C1 segment of cervical spinal cord (tissue), 14 donors: ENCODE data around the gene FIGNL2.
"Not testable (repeated sequence)": the region's sequence is repeated elsewhere in the genome, so short reads cannot be mapped to it uniquely, and the experiment has no call there.

Experiments
- DNase-seq, 14 donors: peaks; one replicate each; lab custom pipeline; 2025; lab: John Stamatoyannopoulos, UW

Gene FIGNL2

DNA sequence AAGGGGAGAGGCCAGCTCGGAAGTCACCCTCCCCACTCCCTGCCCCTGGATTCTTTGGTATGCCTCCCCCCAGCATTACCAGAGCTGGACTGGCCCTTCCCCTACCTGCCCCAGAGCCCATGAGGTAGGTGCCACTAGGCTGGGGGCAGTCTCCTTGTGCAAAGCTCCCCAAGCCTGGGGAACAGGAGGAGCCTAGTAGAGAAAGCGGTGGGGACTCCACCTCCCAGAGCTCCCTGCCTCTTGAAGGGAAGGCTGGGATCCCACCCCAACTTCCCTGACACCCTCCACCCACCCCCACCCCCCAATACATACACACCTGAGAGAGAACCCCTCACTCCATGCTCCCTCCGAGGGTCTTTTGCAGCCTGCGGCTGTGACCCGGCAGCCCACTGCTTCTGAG is 30.4 kb downstream of the FIGNL2 start:
- no peak for DNase-seq

GRCh38 chr12:51817027-51817953 is 31.2 kb downstream of the FIGNL2 start:
- DNase-seq, result no peak

- no peak for DNase-seq
Observed at GRCh38 chr12:51815571-51815970, 32.9 kb downstream of the FIGNL2 start.

GRCh38 chr12:51814311-51815088 is 34.0 kb downstream of the FIGNL2 start:
- peak in 10 of 14 donors; percentile 7 to 70 (median 48) for DNase-seq

- peak in 1 of 14 donors; percentile 51 for DNase-seq
Observed at GRCh38 chr12:51813931-51814310, 34.6 kb downstream of the FIGNL2 start.

DNA sequence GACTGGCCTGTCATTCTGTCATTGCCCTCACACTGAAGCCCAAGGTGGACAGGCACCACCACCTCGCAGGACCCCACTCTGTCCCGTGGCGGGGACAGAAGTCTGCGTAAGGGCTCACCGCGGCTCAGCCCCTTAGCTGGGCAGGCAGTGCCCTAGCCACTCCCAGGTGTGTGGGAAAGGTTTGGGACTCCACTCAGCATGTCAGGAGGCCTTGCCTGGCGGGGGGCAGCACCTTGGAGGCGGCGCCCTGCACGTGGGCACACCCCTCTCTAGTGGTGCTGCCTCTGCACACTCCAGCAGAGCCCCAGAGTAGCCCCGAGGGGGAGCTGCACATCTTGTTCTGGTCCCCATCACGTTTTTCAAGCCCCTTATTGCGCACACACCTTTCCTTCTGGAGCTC is 35.6 kb downstream of the FIGNL2 start:
- no peak for DNase-seq

DNA sequence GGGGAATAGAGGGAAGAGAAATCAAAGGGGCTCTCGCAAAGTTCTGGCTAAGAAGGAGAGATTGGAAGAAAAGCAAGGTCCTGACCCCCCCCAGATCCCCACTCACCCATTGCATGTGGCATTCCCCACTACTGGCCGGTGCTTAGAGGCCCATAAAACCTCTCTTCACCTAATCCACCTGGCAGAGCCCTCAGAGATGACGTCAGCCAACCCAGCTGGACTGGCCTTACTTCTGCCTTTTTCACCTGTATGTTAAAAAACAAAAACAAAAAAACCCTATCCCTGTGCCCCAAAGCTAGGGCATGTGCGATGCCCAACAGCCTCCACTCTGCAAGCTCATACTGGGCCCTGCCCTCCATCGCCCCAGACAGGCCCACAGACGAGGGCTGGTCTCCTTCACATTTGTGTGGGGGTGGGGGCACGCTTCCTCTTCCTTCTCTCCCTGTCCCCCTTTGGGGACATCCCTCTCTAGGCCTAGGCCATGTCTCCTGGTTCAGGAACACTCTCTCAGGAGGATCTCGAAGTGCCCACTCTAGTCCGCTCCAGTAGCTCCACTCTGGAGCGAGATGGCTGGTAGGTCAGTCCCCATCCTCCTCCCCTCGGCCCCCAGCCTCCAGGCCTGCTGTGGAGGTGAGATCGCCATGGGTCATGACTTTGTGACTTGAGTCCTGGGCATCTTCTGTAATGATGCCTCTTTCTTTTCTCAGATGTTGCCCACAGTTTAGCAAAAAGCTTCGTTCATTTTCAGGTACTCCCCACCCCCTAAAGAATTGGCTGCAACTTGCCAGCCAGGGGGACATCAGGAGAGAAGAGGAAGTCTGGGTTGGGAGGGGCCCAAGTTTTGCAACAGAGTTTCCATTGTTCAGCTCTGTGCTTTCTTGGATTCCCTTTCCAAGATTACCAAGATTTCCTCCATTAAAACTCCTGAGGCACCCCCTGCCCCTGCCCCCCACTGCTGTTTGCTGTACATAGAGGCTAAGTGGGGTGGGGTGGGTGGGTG is 37.0 kb downstream of the FIGNL2 start:
- peak in 1 of 14 donors; percentile 13 for DNase-seq

DNA sequence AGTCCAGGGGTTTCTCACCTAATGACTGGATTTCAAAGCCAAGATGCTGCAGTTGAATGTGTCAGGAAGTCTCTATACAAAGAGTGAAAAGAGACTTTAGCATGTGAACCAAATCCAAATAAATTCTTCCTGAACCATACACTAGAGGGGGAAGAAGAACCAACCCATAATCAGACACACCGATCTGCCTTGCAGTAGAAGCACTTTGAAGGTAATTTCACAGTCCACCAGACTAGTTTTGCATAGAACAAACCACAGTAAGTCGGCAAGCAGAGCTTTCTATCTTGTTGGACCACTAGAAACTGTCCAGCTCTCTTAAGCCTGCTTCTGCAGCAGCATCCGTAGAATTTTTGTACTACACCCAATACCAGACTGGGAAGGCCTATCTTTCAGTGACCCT is 39.3 kb downstream of the FIGNL2 start:
- no peak for DNase-seq

DNA sequence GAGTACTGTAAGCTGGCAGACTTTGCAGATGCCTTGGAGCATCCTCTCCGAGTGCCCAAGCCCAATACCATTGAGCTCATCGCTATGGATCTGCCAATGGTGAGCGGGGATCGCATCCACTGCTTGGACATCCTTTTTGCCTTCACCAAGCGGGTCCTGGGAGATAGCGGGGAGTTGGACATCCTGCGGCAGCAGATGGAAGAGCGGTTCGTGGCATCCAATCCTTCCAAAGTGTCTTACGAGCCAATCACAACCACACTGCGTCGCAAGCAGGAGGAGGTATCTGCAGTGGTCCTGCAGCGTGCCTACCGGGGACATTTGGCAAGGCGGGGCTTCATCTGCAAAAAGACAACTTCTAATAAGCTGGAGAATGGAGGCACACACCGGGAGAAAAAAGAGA is 41.6 kb downstream of the FIGNL2 start:
- peak in 1 of 14 donors; percentile 78 for DNase-seq

- no peak for DNase-seq
Observed at GRCh38 chr12:51801027-51801426, 47.5 kb downstream of the FIGNL2 start.

DNA sequence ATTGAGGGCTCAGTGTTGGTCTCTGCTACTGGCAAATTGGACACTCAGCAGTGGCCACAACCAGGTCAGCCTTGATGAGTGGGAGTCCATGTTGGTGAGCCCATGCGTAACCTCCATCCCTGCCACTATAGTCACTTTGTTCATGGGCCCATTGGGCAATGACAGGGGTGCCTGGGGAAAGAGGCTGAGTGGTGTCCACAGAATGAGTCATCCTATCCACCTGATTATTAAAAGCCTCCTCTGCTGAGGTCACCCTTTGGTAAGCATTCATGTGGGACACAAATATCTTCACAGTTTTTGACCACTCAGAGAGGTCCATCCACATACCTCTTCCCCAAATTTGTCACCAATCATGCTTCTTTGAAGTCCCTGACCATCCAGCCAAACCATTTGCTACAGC is 50.0 kb downstream of the FIGNL2 start:
- DNase-seq, result no peak

GRCh38 chr12:51798051-51798450 is 50.5 kb downstream of the FIGNL2 start:
- DNase-seq, result not testable (repeated sequence)

- no peak for DNase-seq
Observed at GRCh38 chr12:51797301-51797700, 51.2 kb downstream of the FIGNL2 start.

GRCh38 chr12:51793201-51793600 is 55.3 kb downstream of the FIGNL2 start:
- no peak for DNase-seq

- DNase-seq, result no peak
Observed at GRCh38 chr12:51792417-51792816, 56.1 kb downstream of the FIGNL2 start.

DNA sequence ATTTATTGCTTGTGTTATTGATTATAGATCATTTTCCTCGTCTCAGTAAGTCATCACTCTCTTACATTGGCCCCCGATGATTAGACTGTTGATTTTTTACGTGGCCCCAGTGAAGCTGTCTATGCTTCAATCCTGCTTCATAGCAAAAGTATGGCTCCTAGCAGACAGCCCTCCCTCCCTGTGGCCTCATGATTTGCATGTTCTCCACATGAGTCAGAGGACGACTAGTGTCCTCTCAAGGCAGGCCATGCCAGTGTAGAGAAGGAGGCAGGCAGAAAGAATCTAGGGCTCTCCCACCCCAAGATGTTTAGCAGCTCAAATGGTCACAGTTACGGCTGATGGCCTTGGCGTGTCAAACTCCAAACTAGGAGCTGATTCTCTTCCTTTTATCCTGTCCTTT is 59.6 kb downstream of the FIGNL2 start:
- DNase-seq, result no peak

GRCh38 chr12:51785906-51786305 is 62.6 kb downstream of the FIGNL2 start:
- no peak for DNase-seq

DNA sequence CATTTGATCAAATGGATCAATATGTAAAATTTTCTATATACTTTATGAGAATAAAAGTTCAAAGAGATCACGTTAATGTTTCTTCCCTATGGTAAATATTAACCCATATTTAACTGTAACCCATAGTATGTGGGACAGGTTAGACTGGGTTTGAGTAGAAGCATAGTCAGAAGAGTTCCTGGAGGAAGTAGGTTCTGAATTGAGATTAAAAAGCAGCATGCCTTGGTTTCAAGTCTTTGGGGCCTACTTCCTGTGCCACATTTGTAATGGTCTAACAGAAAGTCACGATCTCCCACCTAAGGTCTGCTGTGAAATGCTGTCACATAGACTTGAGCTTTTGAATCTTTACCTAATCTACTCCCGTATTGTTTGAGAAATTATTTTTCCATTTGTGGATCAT is 63.8 kb downstream of the FIGNL2 start:
- DNase-seq, result no peak

DNA sequence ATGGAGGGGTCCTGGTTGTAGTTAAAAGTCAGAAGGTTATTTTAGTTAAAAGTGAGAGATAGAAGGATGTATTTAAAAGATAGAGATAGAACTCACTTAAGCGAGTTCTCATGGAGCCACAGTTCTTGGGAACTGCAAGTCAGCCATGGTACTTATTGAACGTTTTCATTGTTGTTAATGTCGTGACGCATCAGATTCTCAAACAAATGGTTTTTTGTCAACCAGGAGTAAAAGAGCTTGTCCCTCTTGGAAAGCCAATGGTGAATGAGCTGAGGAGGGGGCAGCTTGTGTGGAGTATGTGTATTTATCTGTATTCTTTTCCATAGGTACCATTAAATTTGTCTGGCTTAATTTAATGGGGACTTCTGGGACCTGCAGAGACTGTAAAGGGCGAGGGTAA is 68.6 kb downstream of the FIGNL2 start:
- DNase-seq, result no peak

GRCh38 chr12:51777973-51778372 is 70.5 kb downstream of the FIGNL2 start:
- no peak for DNase-seq

- DNase-seq, result no peak
Observed at GRCh38 chr12:51777457-51777856, 71.1 kb downstream of the FIGNL2 start.
